Measurements from ENCODE around the gene MOB3B.

DNA sequence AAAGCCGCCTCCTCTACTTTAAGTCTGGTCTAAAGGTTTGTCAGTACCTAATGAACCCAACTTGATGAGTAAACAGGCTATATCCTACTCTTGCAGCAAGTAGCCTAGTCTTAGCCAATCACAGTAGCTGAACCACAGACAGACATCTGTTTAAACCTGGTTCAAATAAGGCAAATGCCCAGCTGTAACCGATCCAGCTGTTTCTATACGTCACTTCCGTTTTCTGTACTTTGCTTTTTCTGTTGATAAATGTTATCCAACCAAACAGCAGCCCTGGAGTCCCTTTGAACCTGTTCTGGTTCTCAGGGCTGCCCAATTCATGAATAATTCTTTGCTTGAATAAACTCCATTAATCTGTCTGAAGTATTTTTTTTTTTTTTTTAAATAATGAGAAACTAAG is 155.8 kb downstream of the MOB3B start:
- TF ChIP-seq ARNTL (CRISPR knock-in tag; IDR thresholded peaks at IDR 0.05; ENCODE audit: borderline replicate concordance, low read depth), result no peak
- TF ChIP-seq, protein P1, sequence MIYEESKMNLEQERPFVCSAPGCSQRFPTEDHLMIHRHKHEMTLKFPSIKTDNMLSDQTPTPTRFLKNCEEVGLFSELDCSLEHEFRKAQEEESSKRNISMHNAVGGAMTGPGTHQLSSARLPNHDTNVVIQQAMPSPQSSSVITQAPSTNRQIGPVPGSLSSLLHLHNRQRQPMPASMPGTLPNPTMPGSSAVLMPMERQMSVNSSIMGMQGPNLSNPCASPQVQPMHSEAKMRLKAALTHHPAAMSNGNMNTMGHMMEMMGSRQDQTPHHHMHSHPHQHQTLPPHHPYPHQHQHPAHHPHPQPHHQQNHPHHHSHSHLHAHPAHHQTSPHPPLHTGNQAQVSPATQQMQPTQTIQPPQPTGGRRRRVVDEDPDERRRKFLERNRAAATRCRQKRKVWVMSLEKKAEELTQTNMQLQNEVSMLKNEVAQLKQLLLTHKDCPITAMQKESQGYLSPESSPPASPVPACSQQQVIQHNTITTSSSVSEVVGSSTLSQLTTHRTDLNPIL (CRISPR knock-in tag; IDR thresholded peaks at IDR 0.05; ENCODE audit: low read depth), result no peak

Measured in SK-N-SH treated with all-trans-retinoic acid at 6 μM for 48 hours (cell line).